Breast epithelium (tissue), 4 donors: ENCODE data around the gene TSEN54. TPM values are rescaled to one million over a fixed set of nuclear protein-coding genes. Genes with fewer than 3 reads are reported as not detected.

Experiments used
- DNase-seq, 2 donors: peaks; one replicate each; pipeline ENCODE4 v3.0.0-alpha.2; 2019; ENCODE audit warnings: low spot score in 2 of 2
- H3K27ac ChIP-seq, 2 donors: fragments of 200-600 bp; sonication (generic) in 1 of 2; one replicate each; pipeline ENCODE4 v1.5.1; 2016 to 2019; ENCODE audit warnings: mild to moderate bottlenecking in 1 of 2
- H3K27me3 ChIP-seq, 2 donors: fragments of 200-600 bp; sonication (generic) in 1 of 2; one replicate each; pipeline versions ENCODE4 v1.5.1 to v1.6.0; 2017 to 2019; ENCODE audit warnings: control low read depth in 1 of 2, mild to moderate bottlenecking in 1 of 2
- H3K36me3 ChIP-seq: fragments of 200-600 bp; one replicate; pipeline ENCODE4 v1.5.1; 2019
- H3K4me1 ChIP-seq, 2 donors: fragments of 200-600 bp; sonication (generic); one replicate each; pipeline ENCODE4 v1.5.1; 2016 to 2019; ENCODE audit warnings: control low read depth in 1 of 2
- H3K4me3 ChIP-seq, 3 donors: fragments of 200-600 bp; sonication (generic); 1 replicate in 2 of 3; 2 replicates in 1 of 3; pipeline ENCODE4 v1.5.1; 2016 to 2019; ENCODE audit warnings: mild to moderate bottlenecking in 3 of 3, moderate library complexity in 2 of 3
- H3K9me3 ChIP-seq, 2 donors: fragments of 200-600 bp; sonication (generic) in 1 of 2; one replicate each; pipeline ENCODE4 v1.5.1; 2016 to 2019; ENCODE audit warnings: control low read depth in 1 of 2
- CTCF ChIP-seq, 3 donors: fragments of 450-650 bp; IDR thresholded peaks; one replicate each; pipeline ENCODE4 v1.5.1; 2016 to 2017; ENCODE audit warnings: antibody characterized with exemption in 3 of 3, mild to moderate bottlenecking in 3 of 3, moderate library complexity in 3 of 3
- POLR2A ChIP-seq: fragments of 450-650 bp; IDR thresholded peaks from one replicate; pipeline ENCODE4 v1.6.1; 2016; ENCODE audit warnings: antibody characterized with exemption, mild to moderate bottlenecking, moderate library complexity
- POLR2AphosphoS5 ChIP-seq, 3 donors: sonication (generic); formaldehyde crosslinking; IDR thresholded peaks; one replicate each; pipeline ENCODE4 v1.6.1; 2017; ENCODE audit warnings: antibody characterized with exemption in 3 of 3
- intact Hi-C: fragments of 100-400 bp; cut with DNase I; formaldehyde crosslinking; loops from one replicate; pipeline ENCODE4 v1.15.1; 2023; ENCODE audit warnings: low total_unique reads
- total RNA-seq, 3 donors: library from RNA; depleted of rRNA; stranded (reverse); fragments of >200 nt; gene quantifications; one replicate each; pipeline ENCODE4 v1.1.0, GENCODE V29; 2016

The TSEN54 gene
- total RNA-seq, 3 donors from 2014 or later = 18.4 to 34.7 (median 31.2) TPM

- H3K9me3 ChIP-seq = no peaks in the 10 kb centered on the region
- H3K4me1 ChIP-seq = no peaks in the 10 kb centered on the region
- no peak for DNase-seq
- intact Hi-C loops = no loop called here
- no peaks in the 10 kb centered on the region for H3K36me3 ChIP-seq
- no peak overlapping the region for H3K4me3 ChIP-seq
- no peak for TF ChIP-seq POLR2AphosphoS5 (IDR thresholded peaks at IDR 0.05)
- no peak for TF ChIP-seq POLR2A
- TF ChIP-seq CTCF (IDR thresholded peaks at IDR 0.05) = no peak
- H3K27me3 ChIP-seq = no peaks in the 10 kb centered on the region
- H3K27ac ChIP-seq = no peak overlapping the region
These were observed 34.0 kb upstream of the TSEN54 start for GRCh38 chr17:75482098-75482942.

GRCh38 chr17:75485688-75486087 is 30.6 kb upstream of the TSEN54 start:
- Histone ChIP-seq H3K36me3 (no peaks in the 10 kb centered on the region), H3K4me3 (no peak overlapping the region), H3K9me3 (no peaks in the 10 kb centered on the region), H3K27me3 (no peaks in the 10 kb centered on the region), H3K4me1 (no peaks in the 10 kb centered on the region), H3K27ac (no peak overlapping the region)
- DNase-seq = no peak
- intact Hi-C loops = no loop called here
- TF ChIP-seq CTCF (IDR thresholded peaks at IDR 0.05) (no peak), POLR2AphosphoS5 (IDR thresholded peaks at IDR 0.05) (no peak), POLR2A (no peak)

- Histone ChIP-seq H3K9me3 (no peaks in the 10 kb centered on the region), H3K27ac (no peak overlapping the region), H3K27me3 (no peaks in the 10 kb centered on the region), H3K36me3 (no peaks in the 10 kb centered on the region), H3K4me3 (no peak overlapping the region), H3K4me1 (no peaks in the 10 kb centered on the region)
- no peak for DNase-seq
- TF ChIP-seq POLR2AphosphoS5 (IDR thresholded peaks at IDR 0.05) (no peak), CTCF (IDR thresholded peaks at IDR 0.05) (no peak), POLR2A (no peak)
- intact Hi-C loops = no loop called here
These were observed 30.2 kb upstream of the TSEN54 start for GRCh38 chr17:75486151-75486550.

GRCh38 chr17:75486951-75487350 is 29.4 kb upstream of the TSEN54 start:
- Histone ChIP-seq H3K4me1 (no peaks in the 10 kb centered on the region), H3K27ac (no peak overlapping the region)

More at GRCh38 chr17:75486951-75487350, 29.4 kb upstream of the TSEN54 start:
- TF ChIP-seq POLR2AphosphoS5 (IDR thresholded peaks at IDR 0.05) (no peak), POLR2A (no peak), CTCF (IDR thresholded peaks at IDR 0.05) (no peak)
- Histone ChIP-seq H3K9me3 (no peaks in the 10 kb centered on the region), H3K27me3 (no peaks in the 10 kb centered on the region), H3K4me3 (no peak overlapping the region), H3K36me3 (no peaks in the 10 kb centered on the region)
- no peak for DNase-seq
- intact Hi-C loops = no loop called here
